GM18873 (cell line): Measurements from ENCODE around the gene KIAA1328.

Experiments
- ATAC-seq: cut with Tn5 transposase; IDR thresholded peaks from one replicate; pipeline ENCODE4 v1.9.1; 2021; ENCODE audit warnings: mild to moderate bottlenecking, moderate library complexity, moderate number of reproducible peaks; ENCODE audit not compliant: unreplicated experiment, low FRiP score

Gene KIAA1328

GRCh38 chr18:37246779-37247340 is 417.9 kb downstream of the KIAA1328 start:
- no peak for ATAC-seq

- no peak for ATAC-seq
Observed at GRCh38 chr18:37247497-37248161, 418.7 kb downstream of the KIAA1328 start.

DNA sequence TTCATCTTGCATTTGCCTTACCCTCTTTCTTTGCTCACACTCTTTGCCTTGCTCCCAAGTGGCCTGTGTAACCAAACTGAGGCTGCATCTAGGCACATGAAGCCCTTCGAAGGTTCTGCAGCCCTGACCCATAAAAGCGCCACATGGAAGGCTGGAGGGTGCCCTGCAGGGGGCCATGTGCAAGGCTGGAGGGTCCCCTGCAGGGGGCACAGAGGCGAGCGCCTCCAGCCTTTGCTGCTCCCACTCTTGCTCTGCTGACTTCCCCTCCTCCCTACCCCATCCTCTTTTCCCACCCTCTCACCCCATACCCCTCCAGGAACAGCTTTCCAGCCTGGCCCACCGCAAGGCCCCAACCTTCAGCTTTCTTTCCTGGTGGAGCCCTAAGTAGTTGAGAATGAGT is 419.4 kb downstream of the KIAA1328 start:
- ATAC-seq = no peak

GRCh38 chr18:37249171-37249886 is 420.4 kb downstream of the KIAA1328 start:
- no peak for ATAC-seq

GRCh38 chr18:37249895-37250618 is 421.1 kb downstream of the KIAA1328 start:
- ATAC-seq = no peak

DNA sequence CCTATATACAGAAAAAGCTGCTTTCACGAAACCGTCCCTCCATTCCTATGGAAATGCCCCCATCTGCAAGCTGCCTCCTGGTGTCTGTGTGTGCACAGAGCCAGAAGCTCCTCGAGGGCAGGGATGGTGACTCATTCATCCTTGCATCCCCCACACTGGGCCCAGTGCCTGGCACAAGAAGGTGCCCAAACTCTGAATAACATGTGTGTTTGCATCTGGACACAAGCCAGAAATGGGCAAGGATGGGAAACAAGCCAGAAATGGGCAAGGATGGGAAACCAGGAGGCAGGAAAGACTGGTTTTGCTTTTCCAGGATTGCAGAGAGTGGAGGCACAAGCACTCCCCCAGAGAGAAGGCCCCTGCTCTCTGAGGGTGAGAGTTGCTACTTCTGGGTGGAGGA is 422.8 kb downstream of the KIAA1328 start:
- no peak for ATAC-seq

DNA sequence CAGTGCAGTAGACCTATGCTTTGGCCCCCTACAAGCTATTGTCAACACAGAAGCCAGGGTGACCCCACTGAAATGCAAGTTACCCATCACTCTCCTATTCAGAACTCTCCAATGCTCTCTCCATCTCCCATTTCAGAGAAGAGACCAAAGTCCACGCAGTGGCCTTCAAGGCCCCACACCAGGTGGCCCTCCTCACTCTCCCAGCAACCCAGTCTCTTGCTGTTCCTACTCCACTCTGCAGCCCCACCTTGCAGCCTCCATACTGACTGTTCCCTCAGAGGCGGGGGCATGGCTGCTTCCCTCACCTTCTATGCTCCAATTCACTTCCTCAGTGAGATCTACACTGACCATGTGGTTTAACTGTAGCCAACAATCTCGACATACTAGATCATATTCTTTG is 423.4 kb downstream of the KIAA1328 start:
- no peak for ATAC-seq

DNA sequence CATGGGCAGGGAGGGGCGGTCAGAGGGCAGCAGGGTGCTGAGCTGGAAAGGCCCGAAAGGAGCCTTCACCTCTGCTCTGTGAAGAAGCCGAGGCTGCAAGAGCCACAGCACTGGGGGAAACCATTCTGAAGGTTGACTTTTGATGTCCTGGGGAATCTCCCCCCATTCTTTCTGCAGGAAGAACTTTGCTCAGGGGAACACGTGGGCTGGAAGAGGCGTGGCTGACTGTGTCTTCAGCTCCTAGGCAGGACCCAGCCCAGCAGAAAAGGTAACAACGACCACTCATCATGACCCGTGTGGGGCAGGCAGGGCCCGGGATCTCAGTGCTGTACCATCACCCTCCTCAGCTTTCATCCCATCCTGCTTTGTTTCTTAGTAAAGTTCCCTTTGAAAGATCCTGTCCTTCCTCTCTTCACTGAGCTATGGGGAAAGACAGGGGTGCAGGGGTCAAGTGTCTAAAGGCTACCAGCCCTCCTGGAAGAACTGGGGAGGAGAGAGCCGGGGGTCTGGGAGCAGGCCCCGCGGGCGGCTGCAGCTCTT is 424.0 kb downstream of the KIAA1328 start:
- no peak for ATAC-seq

- no peak for ATAC-seq
Observed at GRCh38 chr18:37253394-37254235, 424.7 kb downstream of the KIAA1328 start.

DNA sequence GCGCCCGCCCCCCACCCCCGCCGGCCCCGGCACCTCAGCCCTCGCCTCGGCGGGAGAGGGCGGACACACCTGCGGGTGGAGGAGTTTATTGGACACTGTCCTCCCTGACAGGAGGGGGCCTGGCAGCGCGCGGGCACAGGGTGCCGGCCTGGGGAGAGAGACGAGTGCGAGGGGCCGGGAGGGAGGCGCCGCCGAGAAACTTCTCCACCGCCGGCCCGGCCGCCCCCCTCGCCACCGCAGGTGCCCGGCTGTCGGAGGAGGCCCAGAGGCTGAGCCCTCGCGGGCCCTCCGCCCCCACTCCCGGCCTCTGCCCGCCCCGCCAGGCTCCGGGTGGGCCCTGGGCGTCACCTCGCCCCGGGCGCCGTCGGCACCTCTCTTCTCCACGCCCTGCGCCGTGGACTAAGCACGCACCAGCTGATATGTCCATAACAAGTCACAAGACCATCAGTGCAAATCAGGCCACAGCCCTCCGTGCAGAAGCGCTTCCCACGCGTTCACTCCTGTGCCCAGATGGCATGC is 425.4 kb downstream of the KIAA1328 start:
- ATAC-seq = no peak

DNA sequence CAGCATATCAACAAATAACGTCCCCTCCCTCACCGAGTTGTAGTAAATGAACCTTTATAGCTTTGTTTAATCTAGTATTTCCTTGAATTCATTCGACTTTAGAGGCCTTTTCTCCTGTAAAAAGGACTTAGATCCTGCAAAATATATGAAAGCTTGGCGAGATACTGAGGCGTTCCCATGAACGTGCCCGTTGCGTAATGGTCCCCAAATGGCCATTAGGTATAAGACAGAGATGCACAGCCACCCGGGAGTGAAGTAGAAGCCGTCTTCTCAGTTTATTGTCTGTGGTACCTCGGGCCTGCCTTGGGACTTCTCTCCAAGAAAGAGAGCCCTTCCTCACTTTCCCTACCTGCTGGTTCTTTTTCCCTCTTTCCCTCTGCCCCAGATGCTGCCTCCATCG is 426.0 kb downstream of the KIAA1328 start:
- no peak for ATAC-seq

- ATAC-seq = no peak
Observed at GRCh38 chr18:37258131-37258530, 429.2 kb downstream of the KIAA1328 start.

GRCh38 chr18:37258819-37259218 is 429.9 kb downstream of the KIAA1328 start:
- no peak for ATAC-seq

GRCh38 chr18:37259711-37260110 is 430.8 kb downstream of the KIAA1328 start:
- no peak for ATAC-seq

- no peak for ATAC-seq
Observed at GRCh38 chr18:37260367-37261093, 431.6 kb downstream of the KIAA1328 start.

DNA sequence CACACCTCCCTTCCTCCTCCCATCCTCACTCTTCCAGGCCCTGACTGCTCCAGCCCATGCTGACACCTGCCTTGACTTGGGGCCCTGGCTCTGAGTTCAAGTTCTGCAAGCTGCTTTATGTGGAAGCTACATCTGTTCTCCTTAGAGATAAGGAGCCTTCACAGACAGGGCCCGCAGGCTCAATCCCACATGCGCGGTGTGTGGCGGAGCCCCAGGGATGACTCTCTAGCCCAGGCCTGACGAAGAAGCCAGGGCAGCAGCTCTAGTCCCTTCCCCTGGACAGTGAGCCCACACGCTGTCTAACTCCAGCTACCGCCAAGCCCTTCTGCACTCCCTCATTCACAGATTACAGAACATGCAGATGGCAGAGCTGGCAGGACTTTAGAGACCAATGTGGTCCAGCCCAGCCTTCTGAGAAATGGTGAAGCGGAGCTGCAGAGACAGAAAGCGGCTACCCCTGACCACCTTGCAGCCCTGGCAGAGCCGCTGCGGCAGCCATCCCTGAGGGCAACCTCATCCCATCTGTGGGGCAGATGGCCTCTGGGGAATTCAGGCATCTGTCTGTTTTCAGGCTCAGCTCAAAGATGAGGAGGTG is 432.4 kb downstream of the KIAA1328 start:
- ATAC-seq = no peak

- ATAC-seq = no peak
Observed at GRCh38 chr18:37261988-37262387, 433.1 kb downstream of the KIAA1328 start.

GRCh38 chr18:37264956-37265355 is 436.0 kb downstream of the KIAA1328 start:
- ATAC-seq = no peak

DNA sequence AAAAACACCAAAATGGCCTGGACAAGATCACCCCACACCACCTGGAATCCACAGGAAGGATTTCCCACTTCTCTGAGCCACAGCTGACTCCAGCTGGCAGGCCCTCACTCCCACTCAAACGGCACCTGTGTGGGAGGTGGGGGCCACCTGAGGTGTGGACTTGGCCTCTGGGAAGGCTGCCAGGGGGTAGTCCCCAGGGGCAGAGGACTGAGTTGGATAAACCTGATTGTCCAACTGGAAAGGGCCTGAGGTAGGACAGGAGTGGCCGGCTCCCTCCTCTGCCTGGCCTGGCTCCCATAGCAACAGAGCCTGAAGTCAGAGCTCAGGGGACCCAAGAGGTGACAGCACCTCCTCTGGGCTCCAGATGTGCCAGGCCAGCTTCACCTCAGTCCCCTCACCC is 436.5 kb downstream of the KIAA1328 start:
- ATAC-seq = no peak
